H1 (cell line): Measurements from ENCODE around the gene DAGLA. TPM values are rescaled to one million over a fixed set of nuclear protein-coding genes. Genes with fewer than 3 reads are reported as not detected.

ENCODE experiments used
- ATF2 ChIP-seq: IDR thresholded peaks from 2 replicates; pipeline ENCODE4 v1.6.1; 2012; ENCODE audit warnings: low read length, inconsistent platforms
- BCL11A ChIP-seq, 2 experiments: IDR thresholded peaks; one replicate each; pipeline ENCODE4 v1.6.1; 2011; ENCODE audit warnings: low read depth in 2 of 2, low read length in 2 of 2, mild to moderate bottlenecking in 2 of 2
- CHD1 ChIP-seq: IDR thresholded peaks from 2 replicates; pipeline ENCODE4 v1.6.1; 2012; ENCODE audit warnings: low read depth, low read length, improper control_type of control experiment
- CHD7 ChIP-seq: fragments of 300-600 bp; sonication (generic); IDR thresholded peaks from 2 replicates; pipeline ENCODE4 v1.7.1; 2012; ENCODE audit warnings: low read length, moderate library complexity, mild to moderate bottlenecking, inconsistent platforms; ENCODE audit not compliant: insufficient replicate concordance
- EGR1 ChIP-seq: IDR thresholded peaks from 2 replicates; pipeline ENCODE4 v1.6.1; 2011; ENCODE audit warnings: low read depth, low read length, borderline replicate concordance
- KDM1A ChIP-seq: fragments of 200-600, 300-600 bp; sonication (generic); IDR thresholded peaks from 2 replicates; pipeline ENCODE4 v1.7.1; 2016; ENCODE audit warnings: mild to moderate bottlenecking, low read length, borderline replicate concordance
- MAFK ChIP-seq: IDR thresholded peaks from 2 replicates; pipeline ENCODE4 v1.6.1; 2012; ENCODE audit warnings: low read depth, mild to moderate bottlenecking, improper control_type of control experiment, low read length
- POLR2A ChIP-seq, 2 experiments: IDR thresholded peaks; 1 replicate in 1 of 2; 2 replicates in 1 of 2; pipeline ENCODE4 v1.6.1; 2011; ENCODE audit warnings: low read depth in 2 of 2, low read length in 2 of 2, mild to moderate bottlenecking in 2 of 2; ENCODE audit errors: control extremely low read depth in 1 of 2
- YY1 ChIP-seq: IDR thresholded peaks from 2 replicates; pipeline ENCODE4 v1.6.1; 2011; ENCODE audit warnings: low read depth, mild to moderate bottlenecking, low read length
- polyA plus RNA-seq, 7 experiments: library from polyadenylated mRNA; depleted of rRNA in 3 of 7; stranded (reverse) in 5 of 7; unstranded in 2 of 7; fragments of >200 nt in 5 of 7; fragments of 200-250 nt in 2 of 7; gene quantifications; 1 replicate in 5 of 7; 2 replicates in 1 of 7; 4 replicates in 1 of 7; pipeline versions ENCODE4 v1.2.1 to v1.2.3, GENCODE V29; 2011 to 2013; ENCODE audit warnings: missing spikeins in 2 of 7, mixed read lengths in 2 of 7
- total RNA-seq: library from RNA; stranded (reverse); fragmentation: NEBNext Ultra II Directional; extraction: Animal tissue kit (Norgen Biotek cat#: 25700); gene quantifications from 2 replicates; pipeline ENCODE4 v1.2.1, GENCODE V29; 2021

The DAGLA gene
- total and polyA plus RNA-seq, 2 of the 8 experiments (the other 6 are each of a cell fraction or from before 2014, with no cell fraction given) = 3.6 to 6.6 TPM

GRCh38 chr11:61739413-61739812, 59.2 kb downstream of the DAGLA start (continued):
- no peak for TF ChIP-seq CHD7
- no peak for TF ChIP-seq POLR2A (IDR thresholded peaks at IDR 0.05; ENCODE audit: control extremely low read depth in 1 of 2, low read depth in 2 of 2, low read length in 2 of 2)
- no peak for TF ChIP-seq KDM1A
- no peak for TF ChIP-seq ATF2
- no peak for TF ChIP-seq BCL11A (IDR thresholded peaks at IDR 0.05; ENCODE audit: low read depth in 2 of 2, low read length in 2 of 2)
- no peak for TF ChIP-seq MAFK
- TF ChIP-seq YY1 = no peak
- TF ChIP-seq CHD1 = no peak
- TF ChIP-seq EGR1 = no peak
